HPDE6-E6E7 (cell line): Measurements from ENCODE around the gene PTPRT.

ENCODE experiments used
- DNase-seq: peaks from one replicate; pipeline ENCODE4 v3.0.0; 2011; ENCODE audit warnings: missing footprints; ENCODE audit errors: extremely low spot score

The PTPRT gene

DNA sequence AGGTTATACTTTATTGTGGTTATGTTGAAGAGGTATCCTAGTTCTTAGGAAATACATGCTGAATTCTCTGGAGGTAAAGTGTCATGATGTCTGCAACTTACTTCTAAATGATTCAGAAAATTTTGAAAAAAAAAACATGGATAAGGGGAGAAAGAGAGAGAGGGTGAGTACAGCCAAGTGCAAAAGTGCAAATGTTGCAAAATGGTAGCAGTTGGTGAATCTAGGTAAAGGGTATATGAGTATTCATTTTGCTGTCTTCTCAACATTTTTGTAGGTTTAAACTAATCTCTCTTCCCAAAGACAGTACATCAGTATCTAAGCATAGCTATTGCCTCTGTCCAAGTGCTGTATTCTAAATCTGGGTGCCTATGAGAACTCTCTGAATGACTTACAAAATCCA lies 992.1 kb downstream of the PTPRT start:
- no peak for DNase-seq

- no peak for DNase-seq
Observed at GRCh38 chr20:42193119-42193518, 996.6 kb downstream of the PTPRT start.

- DNase-seq: no peak
Observed at GRCh38 chr20:42192321-42192720, 997.4 kb downstream of the PTPRT start.

DNA sequence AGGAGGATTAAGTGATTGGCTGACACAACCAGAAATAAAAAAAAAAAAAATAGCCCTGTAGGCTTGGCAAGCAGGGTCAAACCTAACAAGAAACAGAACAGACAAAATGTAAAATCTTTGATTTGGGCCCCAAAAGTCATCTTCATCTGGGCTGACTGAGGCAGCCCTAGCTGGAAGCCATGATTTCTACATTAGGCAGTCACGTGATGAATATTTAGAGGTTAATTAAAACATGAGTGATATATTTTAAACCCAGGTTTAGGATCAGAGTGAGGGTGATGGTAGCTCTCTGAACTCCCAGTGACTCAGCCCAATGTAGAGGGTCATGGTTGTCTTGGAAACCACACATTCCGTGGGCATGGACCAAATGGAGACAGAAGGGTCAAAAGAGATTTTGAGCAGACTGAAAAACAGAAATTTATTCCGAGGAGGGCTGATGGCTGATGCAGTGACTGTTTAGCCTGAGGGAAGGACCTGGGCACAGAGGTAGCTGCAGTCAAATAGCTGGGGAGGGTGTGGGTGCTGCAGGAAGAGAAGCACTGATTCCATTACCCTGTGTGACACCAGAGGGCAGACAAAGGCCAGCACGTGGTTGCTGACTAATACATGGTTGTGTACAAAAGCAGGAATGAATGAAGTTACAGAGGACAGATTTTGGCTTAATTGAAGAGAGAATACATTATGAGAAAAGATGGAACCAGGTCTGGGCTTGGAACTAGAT lies 998.4 kb downstream of the PTPRT start:
- DNase-seq: no peak

GRCh38 chr20:42190084-42190483 lies 999.6 kb downstream of the PTPRT start:
- DNase-seq: no peak

GRCh38 chr20:42186337-42186736 lies 1003.4 kb downstream of the PTPRT start:
- no peak for DNase-seq

DNA sequence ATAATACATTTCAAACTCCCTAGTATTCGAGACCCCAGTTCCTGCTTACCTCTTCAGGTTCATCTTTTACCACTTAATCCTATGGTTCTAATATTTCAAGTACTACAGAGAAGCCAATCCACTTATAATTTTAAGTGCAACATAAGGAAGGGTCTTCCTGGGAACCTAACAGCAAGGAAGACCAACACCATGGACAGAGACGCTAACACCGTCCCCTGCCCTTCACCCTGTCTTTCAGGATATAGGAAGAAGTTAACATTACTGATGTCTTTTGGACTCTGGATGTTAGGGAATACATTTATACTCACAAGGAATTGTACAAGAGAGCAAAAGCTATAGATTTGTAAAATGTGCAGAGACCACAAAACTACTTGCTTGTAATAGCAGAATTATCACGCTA lies 1006.6 kb downstream of the PTPRT start:
- no peak for DNase-seq

GRCh38 chr20:42181064-42181463 lies 1008.6 kb downstream of the PTPRT start:
- no peak for DNase-seq

- no peak for DNase-seq
Observed at GRCh38 chr20:42179768-42180167, 1009.9 kb downstream of the PTPRT start.

DNA sequence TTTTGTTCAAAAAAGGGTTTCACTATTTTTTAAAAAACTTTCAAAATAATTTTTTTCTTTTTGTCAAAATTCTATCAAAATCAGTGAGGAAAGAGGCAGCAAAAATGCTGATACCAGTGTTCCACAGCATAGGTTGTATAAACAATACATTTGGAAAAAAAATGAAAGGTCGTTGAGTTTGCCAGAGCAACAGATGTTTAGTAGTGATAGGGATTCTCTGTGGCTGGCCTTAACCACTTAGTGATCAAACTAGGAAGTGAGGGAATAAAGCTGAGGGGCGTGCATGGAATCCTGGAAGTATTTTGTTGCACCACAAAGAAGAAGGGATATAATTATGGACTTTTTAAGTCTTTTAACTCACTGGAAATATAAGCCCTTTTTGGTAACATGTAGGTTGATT lies 1016.3 kb downstream of the PTPRT start:
- DNase-seq: no peak

DNA sequence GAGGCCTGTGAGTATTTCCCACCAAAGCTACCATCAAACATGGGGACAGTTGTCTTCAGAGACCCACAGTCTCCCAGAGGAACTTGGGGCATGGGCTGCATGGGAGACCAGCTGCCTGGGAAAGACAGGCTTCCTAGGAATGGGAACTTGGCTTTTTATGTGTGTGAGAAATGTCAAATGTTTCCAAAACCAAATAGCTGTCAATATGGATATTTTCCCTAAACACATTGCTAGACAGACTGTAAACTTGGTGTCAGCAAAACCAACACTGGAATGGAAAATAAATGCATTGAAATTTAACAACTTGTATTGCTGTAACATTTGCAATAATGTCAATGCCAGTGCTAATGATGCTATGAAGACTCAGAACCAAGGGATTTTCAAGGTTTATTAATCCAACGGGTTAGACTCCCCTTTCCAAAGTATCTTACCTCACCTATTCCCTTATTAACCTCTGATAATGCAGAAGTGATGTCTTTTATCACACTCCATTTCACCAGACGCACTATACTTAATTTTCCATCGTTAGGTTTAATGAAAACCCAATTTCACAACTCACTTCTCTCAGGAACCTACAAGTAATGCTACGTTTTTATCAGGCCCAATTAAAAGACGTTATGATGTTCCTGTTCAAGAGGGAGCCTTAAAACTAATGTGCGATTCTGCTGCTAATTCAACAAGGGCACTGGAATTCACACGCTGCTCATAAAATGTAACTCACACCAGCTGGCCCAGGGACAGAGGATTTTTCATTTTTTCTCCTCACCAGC lies 1025.4 kb downstream of the PTPRT start:
- DNase-seq: no peak

- DNase-seq: no peak
Observed at GRCh38 chr20:42161228-42161829, 1028.4 kb downstream of the PTPRT start.

GRCh38 chr20:42159808-42160207 lies 1029.9 kb downstream of the PTPRT start:
- DNase-seq: no peak

DNA sequence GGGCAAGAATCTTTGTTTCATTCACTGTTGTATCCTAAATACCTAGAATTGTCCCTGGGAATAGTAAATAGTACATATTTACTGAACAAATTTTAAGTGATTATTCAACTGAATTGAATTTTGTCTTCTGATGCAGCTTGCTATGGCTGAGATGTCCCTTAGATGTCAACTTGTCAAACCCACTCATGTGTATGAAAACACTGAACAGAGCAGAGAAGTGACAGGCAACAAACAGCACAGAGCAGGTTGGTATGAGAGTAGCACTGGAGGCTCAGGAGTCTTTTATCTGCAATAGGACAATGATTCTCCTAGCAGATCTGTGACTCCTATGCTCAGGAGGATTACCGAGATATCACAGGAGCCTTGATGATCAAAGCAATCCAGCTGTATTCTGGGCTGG lies 1031.4 kb downstream of the PTPRT start:
- no peak for DNase-seq

GRCh38 chr20:42155586-42155985 lies 1034.1 kb downstream of the PTPRT start:
- DNase-seq: no peak

- no peak for DNase-seq
Observed at GRCh38 chr20:42152575-42152974, 1037.1 kb downstream of the PTPRT start.

DNA sequence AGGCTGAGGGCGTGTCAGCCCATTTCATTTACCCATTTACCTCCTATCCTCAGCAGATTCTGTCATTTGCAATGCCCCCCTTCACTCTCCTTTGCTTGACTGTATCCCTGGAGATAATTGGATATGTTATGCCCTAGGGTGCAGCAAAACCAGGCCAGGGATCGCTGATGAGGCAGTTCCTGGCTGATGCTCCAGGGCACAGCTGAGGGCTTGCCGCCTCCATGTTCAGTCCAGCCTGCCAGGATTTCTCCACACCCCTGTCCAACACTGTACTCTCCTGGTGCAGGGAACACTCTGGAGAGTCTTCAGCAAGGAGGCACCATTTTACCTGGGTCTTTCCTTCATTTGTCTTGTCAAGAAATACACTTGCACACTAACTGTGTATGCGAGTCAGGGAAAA lies 1039.5 kb downstream of the PTPRT start:
- DNase-seq: no peak

GRCh38 chr20:42138729-42139128 lies 1051.0 kb downstream of the PTPRT start:
- DNase-seq: no peak

DNA sequence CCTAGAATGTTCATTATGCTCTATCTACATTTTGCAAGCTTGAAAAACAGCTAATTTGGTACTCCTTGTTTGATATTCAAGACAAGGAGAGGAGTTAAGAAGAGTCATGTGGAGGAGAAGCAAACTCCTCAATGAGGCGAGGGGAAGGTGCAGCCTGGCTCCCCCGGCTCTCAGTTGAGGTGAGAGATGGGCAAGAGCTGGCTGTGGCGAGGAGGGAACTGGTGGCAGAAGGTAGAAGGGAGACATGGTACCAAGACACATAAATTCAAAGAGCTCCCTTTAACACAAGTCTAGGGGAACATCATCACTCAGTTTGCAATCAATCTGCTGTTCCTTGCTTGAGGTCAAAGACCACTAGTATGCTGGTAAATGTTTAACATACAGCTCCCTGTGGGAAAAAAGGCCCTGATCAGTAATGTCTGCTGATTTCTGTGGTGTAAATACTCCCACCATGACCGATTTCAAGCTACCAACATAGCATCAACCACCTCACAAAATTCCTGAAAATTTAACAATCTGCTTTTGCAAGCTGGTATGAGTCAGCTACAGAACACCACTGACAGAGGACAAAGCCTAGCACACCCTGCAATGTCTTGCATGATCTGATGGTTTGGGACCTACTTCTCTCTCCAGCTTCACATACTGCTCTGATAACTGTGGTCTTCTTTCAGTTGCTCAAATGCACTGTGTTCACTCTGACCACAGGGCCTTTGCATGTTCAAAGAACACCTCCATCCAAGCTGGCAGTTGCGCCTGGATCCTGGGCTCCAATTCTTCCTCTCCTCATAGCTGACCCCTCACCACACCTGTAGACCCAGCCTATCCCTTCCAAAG lies 1055.2 kb downstream of the PTPRT start:
- DNase-seq: no peak

DNA sequence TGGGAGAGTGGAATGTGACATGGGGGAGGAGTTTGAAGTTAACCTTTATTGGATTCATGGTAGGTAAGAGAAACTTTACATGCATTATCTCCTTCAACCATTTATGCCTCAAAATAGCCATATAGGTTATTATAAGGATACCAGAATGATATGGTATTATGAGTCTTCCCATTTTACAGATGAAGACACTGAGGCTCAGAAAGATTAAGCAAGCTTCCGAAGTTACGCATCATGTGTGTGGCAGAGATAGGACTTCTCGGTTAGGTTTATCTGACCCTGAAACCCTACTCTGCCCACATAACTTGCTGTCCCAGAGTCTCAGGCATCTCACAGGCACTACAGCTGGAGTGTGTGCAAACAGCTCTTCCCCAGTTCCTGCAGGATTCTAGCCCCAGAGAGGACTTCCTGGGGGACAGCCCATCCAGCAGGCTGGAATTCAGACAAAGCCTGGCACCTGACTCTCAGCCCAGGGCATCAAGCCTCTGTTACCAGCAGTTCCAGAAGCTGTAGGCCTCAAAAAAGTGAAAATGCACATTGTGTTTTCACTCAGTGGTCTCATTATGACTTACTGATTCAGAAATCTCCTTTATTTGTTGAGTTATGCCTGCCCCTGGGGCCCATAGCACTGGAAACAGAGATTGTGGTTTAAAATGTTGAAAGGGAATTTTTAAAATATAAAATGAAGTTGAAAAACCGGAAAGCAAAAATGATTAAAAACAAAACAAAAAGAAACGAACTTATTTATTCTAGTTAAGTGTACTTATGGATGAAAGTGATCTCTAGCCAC lies 1058.7 kb downstream of the PTPRT start:
- no peak for DNase-seq

DNA sequence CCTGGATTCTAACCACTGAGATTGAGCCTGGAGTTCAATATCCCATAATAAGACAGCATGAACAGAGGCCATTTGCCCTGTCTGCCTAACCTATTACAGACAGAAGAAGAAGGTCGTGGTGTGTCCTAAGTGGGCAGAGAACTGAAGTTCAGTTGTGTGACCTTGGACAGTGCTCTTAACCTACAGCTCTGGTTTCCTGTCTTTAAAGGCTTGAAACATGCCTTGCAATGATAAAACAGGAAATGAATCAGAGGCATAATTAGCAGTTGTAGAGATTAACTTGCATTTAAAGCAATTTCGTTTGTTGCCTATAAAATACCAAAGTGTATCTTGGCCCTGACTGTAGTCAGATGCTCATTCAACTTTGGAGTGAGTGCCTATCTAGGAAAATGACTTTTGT lies 1064.3 kb downstream of the PTPRT start:
- no peak for DNase-seq
